RPMI8226 (cell line): ENCODE results near the gene DUSP7.

ENCODE experiments used
- DNase-seq: peaks from one replicate; pipeline ENCODE4 v3.0.0-alpha.2; 2015

The DUSP7 gene

GRCh38 chr3:52085681-52086282 lies 29.4 kb upstream of the DUSP7 start:
- DNase-seq = no peak

- peak; percentile 31 for DNase-seq
These were observed 28.7 kb upstream of the DUSP7 start for GRCh38 chr3:52084954-52085680.

- no peak for DNase-seq
These were observed 28.0 kb upstream of the DUSP7 start for GRCh38 chr3:52084216-52084945.

DNA sequence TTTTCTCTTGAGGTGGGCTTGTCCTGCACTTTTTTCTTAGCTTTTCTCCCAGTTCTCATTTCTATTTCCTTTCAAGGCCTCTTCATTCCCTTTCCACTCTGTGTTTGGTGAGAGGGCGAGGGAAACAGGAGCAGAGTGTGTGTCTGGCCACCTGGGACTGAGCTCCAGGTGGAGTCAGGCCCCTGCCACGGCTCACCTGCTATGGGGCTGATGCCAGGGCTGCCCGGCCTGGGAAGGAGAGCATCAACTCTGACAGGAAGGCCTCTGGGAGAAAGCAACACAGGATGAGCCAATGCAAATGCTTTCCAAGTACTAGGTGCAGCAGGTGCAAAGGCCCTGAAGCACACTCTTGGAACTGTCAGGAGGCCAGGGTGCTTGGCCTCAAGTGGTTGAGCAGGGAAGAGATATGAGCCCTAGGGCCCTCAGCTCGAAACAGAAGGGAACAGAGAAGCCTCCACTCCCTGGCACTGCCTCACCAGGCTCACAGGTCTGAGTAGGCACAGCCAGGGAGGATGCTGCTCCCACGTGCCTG lies 27.3 kb upstream of the DUSP7 start:
- DNase-seq = no peak

- DNase-seq = no peak
These were observed 26.6 kb upstream of the DUSP7 start for GRCh38 chr3:52082951-52083350.

- DNase-seq = no peak
These were observed 24.7 kb upstream of the DUSP7 start for GRCh38 chr3:52080830-52081719.

DNA sequence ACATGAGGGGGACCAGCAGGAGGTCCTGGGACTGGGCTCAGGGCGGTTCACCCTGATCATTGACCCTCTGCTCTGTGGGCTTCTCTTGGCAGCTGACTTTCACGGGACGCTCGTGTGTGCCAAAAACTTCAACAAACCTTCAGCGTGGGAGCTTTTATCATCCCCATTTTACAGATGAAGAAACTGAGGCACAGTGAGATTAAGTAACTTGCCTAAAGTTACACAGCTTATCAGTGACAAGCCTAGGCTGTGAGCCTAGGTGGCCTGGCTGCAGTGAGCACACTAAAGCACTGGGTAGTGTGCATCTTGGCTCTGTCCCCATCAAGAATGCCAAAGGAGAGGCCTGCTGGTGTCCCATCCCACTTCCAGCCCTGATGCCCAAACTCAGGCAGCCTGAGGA lies 23.6 kb upstream of the DUSP7 start:
- no peak for DNase-seq

DNA sequence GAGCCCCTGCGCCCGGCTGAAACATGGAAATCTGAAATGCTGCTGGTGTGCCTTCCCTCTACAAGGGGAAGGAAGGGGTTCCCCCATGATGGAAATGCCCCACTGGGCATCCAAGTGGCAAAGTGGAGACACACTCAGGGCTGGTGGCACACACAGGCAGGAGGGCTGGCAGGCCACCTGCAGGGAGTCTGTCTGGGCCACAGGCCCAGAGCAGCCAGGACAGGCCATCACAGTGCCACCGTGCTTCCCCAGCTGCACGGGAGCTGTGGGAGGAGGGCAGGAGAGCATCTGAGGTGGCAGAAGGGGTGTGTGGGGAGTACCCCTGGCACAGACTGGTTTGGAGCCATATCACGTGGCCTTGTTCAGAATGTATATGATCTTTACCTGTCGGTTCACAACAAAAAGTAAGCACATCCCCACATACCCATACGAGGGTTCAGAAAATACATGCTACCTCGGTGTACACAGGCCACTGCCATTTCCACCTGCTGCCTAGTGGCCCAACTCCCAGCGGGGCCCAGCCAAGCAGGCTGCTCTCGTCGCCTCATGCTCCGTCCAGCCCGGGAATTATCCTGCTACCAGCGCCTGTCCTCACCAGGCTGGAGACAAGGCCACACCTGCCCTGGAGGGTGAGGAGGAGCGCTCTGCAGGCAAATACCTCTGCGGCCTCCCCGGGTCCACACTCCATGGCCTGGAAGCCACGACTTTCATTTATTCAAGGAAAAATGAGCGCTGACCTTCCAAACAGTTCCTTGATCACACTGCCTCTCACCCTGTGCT lies 22.6 kb upstream of the DUSP7 start:
- no peak for DNase-seq

GRCh38 chr3:52077925-52078324 lies 21.6 kb upstream of the DUSP7 start:
- no peak for DNase-seq

- DNase-seq = peak; percentile 29
These were observed 20.8 kb upstream of the DUSP7 start for GRCh38 chr3:52076896-52077780.

GRCh38 chr3:52073490-52073889 lies 17.1 kb upstream of the DUSP7 start:
- no peak for DNase-seq

DNA sequence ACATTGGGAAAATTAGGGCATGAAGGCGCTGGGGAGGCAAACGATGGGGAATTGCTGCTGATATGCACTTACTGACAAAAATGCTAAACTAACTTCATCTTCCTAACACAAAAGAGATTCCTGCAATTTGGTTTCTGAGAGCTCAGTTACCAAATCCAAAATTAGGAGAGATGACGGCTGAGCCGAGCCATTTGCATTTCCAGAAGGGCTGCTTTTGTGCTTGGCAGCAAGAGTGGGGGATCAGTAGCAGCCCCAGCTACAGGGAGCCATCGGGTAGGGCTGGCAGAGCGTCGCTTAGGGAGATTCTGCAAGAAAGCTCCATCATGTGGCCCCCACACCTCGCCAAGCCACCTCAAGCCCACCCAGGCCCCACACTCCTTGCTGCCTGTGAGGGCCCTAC lies 16.1 kb upstream of the DUSP7 start:
- no peak for DNase-seq

DNA sequence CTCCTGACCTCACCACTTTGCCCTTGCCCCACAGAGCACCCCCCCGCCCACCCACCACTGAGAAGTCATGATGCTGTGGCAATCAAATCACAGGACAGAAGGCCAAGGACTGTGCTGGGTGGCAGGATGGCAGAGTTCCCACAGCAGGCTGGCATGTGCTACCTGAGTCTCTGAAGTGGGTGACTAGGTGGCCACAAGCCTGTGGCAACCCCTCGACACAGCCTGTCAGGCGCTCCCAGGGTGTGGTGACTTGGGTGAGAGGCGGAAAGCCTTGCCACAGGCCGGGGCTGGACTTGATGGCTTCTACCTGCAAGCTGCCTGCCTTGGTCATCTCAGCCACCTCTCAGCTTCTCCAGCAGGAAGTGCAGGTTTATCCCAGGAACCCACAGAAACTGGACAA lies 15.6 kb upstream of the DUSP7 start:
- no peak for DNase-seq

DNA sequence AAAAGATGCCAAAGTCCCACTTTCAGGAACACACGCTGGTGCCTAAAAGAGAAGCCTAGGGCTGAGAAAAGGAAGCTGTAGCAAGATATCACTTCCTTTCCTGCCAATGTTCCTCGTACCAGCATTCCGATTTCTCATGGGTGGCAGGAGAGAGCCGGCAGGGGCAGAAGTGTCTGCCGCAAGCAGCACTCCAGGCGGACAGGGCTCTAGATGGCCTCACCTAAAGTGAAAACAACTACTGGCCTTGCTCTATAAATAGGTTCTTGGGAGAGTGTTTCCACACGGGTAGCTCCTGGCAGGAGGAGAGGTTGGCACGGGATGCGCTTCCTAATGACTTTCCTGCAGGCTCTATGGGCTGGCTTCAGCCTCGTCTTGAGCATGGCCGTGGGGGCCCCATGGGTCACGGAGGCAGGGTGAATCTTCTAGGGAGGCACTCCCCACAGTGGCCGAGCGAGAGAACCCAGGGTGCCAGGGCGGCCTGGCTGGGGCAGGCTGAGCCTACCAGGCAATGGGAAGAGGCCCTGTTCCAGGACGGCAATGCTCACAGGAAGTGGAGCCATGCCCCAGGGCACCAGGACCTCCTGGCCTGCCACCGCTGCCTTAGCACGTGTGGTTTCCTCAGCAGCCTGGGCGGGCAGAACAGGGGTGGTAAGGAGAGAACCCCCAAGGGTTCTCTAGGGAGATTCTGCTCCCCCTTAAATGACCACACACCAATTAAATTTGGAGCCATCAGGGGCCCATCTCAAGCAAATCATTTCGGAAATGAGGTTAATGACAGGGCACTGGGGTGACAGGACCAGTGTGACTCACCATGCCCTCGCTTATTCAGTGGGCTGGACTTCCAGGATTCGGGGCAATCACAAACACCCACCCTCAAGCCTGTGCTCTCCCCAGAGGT lies 14.6 kb upstream of the DUSP7 start:
- DNase-seq = no peak

DNA sequence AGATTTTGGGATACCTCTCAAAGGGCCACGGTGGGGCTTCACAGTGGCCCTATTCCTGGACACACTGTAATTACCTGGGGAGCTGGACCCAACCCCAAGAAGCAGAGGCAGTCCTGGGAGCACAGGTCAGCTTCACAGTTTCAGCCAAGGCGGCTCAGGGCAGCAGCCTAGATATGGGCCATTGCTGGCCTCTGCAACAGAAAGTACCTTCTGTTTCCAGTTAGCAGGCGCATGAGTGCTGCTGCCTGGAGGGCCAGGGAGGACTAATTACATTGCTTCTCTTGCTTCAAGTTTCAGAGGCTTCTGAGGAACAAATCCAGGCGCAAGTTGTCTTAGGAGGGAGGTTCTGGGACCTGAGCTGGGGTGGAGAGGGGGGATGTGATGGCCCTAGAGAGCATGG lies 13.5 kb upstream of the DUSP7 start:
- DNase-seq = no peak

- no peak for DNase-seq
These were observed 12.8 kb upstream of the DUSP7 start for GRCh38 chr3:52069135-52069534.

- no peak for DNase-seq
These were observed 12.4 kb upstream of the DUSP7 start for GRCh38 chr3:52068730-52069129.

GRCh38 chr3:52068055-52068571 lies 11.7 kb upstream of the DUSP7 start:
- DNase-seq = no peak

DNA sequence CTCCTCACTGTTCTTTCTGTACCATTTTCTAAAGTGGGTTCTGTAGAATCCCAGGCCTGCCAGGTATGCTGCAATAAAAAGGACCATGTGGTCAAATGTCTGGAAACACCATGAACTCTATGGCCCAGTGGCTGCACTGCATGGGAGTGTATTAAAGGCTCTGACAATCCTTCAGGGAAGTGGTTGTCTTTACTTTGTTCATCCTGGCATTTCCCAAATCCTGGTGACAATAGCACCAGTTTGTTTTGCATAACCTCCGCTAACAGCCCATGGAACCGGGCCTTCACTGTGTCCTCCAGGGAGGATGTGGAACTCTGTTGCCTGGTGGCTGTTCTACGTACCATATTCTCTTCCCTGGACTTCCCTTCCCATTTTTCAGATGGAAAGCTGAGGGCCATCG lies 11.2 kb upstream of the DUSP7 start:
- no peak for DNase-seq

GRCh38 chr3:52067046-52067445 lies 10.7 kb upstream of the DUSP7 start:
- DNase-seq = no peak
